GM18907 (cell line): ENCODE data around the gene SOHLH1.

Experiments
- ATAC-seq: cut with Tn5 transposase; IDR thresholded peaks from one replicate; pipeline ENCODE4 v1.9.1; 2021; ENCODE audit warnings: mild to moderate bottlenecking, moderate library complexity; ENCODE audit not compliant: unreplicated experiment

The SOHLH1 gene

DNA sequence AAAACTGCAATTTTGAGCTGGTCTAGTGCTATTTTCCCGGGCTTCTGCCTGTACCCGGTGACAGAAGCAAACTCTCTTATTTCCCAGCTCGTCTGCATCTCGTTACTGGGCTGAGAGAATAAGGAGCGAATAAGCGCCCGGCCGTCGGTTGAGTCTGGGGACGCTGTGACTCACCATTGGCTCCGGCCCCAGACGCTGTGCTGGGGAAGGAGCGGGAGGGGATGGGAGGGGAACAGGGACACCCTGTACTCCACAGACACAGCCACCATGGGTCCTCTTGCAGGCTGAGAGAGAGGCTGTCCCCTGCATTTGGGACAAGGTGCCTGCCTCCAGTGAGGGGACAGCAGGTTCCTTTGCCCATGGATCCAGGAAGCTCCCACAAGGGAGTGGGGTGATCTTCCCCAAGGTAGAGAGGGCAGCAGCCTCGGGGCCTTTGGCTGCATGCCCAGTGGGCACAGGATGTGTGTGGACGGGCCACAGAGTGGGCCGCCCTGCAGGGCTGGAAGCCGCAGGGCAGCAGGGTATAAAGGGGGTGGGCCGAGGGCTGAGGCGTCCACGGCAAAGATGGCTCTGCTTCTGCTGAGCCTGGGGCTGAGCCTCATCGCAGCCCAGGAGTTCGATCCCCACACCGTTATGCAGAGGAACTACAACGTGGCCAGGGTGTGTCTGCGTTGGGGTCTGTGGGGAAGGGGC, 36.4 kb downstream of the SOHLH1 start, which contains the start of gene LCN9:
LCN9 (plus strand) TSS at position 552 of the 693 bp plus-strand sequence; CDS start at position 565, 13 bp downstream.
- ATAC-seq: no peak

DNA sequence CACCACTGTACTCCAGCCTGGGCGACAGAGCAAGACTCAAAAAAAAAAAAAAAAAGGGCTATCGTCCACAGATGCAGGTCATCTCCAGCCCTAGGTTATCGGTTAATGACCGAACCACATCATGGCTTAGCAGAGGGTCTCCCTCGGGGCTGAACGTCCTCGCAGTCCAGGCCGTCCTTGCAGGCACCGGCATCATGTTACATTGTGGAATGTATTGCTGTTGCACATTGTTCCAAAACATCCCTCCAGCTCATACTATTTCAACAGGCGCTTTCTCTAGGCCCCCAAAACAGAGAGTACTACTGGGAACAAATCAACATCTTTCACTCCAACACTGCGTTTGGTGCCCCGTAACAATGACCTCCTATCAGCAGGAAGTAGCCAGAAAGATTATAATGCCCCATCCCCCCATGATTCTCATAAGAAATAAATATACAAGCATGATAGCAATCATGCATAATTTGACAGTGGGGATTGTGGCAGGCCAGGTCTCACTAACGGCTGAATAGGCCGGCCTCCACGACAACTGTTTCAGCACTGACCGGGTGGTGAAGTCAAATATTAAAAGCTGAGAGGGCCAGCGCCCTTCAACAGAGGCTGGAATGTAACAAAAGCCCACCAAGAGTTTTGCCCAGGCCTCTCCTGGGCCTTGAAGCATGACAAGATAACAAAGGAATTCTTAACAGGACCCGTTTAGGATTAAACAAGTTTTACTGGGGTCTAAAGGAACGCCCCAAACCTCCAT, 37.3 kb downstream of the SOHLH1 start:
- no peak for ATAC-seq

DNA sequence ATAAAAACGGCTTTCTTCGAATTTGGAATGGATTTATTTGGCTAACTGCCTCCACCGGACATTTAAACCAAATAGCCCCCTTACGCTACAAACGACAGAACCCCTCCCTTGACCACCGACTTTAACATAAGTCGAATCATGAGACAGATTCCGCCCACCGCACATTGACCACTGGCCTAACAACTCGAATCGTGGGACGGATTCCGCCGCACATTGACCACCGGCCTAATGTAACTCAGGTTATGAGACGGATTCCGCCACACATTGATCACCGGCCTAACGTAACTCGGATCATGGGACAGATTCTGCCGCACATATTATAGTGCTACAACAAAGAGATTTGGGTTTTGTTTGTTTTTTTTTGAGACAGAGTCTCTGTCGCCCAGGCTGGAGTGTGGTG, 38.9 kb downstream of the SOHLH1 start:
- no peak for ATAC-seq

DNA sequence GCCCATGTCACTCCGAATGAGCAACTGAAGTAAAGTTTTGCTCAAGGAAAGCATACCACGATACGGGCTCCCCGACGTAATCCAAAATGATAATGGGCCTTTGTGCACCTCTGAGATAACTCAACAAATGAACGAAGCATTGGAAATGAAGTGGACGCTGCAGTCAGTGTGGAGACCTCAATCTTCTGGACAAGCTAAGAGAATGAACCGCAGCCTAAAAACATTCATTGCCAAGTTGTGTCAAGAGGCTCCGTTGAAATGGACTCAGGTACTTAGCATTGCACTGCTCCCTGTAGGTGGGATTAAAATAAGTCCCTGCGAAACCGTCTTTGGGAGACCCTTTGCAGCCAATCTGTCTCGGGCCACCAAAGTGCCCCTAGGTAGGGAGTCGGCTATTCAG, 40.0 kb downstream of the SOHLH1 start:
- no peak for ATAC-seq

DNA sequence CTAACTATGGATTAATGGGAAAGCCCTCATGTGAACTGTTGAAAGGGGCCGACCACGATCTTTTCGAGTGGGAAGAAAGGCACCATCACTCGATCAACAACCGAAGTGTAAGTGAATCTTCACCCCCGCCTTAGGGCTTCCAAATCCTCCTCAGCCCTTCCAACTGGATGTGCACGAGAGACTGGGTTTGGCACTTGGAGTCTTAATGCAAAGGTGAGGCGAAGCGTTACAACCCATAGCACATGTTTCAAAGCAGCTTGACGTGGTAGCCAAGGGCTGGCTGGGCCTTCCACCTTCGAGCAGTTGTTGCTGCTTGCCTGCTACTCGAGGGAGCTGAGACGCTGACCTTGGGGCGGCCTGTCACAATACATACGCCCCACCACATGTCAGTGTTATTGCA, 41.9 kb downstream of the SOHLH1 start:
- ATAC-seq: no peak

DNA sequence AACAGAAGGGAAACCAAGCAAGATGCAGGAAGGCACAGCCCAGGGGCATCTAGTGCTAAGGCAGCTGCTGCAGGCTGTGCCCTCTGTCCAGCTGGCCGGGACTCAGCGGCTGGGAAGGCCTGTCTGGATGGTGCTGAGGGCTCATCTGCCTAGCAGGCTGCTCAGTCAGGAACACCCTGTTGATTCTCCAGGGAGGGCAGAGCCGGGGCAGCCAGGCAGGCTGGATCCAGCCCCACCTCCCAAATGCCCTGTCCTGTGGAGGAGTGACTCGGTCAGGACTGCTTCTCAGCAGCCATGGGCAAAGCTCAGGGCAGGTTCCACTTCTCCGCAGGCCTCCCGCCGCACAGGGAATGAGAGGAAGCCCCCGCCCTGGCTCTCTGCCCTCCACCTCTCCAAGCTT, 44.0 kb downstream of the SOHLH1 start:
- ATAC-seq: no peak

DNA sequence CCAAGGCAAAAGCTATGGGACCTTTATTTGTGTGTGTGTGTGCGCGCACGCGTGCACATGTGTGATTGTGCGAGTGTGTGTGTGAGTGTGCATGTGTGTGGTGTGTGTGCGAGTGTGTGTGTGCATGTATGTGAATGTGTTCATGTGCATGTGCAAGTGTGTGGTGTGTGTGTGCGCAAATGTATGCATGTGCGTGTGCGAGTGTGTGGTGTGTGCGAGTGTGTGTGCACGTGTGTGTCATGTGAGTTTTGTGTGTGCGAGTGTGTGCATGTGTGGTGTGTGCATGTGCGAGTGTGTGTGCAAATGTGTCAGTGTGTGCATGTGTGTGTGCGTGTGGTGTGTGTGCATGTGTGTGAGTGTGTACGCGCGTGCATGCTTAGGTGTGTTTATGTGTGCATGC, 48.9 kb downstream of the SOHLH1 start:
- no peak for ATAC-seq

DNA sequence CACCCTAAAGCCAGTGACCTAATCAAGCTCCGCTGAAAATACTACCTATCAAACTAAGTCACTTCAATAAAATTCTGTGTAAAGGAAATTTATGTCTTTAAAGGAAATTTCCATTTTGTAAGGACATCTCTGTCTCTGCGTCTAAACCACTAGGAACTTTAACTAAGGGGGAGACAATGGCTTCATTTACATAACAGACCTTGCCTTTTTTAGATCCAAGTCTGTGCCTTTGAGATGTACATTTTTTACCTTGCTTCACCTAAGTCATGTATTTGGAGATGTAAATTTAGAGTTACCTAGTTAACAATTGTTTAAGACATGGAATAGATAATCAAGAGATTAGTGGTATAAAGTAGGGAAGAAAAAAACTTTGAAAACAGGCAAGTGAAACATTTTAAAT, 49.8 kb downstream of the SOHLH1 start:
- no peak for ATAC-seq

DNA sequence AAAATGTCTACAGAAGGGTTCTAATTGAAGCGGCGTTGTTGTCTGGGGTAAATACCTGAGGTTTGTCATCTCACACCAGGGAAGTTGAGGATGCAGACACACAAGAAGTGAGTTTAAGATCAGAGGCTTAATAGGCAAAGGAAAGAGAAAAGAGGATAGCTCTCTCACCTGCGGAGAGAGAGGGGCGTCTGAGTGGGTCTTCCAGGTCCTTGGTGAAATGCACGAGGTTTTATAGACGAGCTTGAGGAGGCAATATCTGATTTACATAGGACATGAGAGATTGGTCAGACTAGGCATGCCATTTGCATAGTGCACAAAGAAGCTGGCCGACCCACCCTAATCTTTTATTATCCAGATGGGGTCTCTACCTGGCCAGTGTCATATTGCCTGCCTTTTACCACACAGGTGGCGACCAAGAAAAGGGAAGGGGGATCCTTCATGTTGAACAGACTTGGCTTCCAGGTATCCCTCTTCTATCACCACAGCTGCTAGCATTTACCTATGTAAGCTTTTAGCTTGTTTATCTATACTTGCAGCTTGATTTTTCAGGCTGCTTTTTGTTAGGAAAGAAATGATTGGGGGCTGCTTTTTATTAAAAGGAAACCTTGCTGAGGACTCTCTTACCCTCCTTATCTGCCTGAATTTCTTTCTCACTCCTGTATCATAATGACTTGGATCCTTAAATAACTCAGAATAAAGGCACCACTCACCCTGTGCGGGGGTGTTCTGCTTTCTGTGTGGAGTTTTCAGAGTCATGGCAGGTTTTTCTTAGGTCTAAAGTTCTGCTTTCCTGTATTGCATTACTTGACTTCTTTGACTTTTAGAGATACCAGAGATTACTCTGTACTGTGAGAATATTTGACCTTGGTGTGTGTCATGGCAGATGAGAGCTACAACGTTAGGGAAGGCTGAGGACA, 50.5 kb downstream of the SOHLH1 start:
- ATAC-seq: no peak

DNA sequence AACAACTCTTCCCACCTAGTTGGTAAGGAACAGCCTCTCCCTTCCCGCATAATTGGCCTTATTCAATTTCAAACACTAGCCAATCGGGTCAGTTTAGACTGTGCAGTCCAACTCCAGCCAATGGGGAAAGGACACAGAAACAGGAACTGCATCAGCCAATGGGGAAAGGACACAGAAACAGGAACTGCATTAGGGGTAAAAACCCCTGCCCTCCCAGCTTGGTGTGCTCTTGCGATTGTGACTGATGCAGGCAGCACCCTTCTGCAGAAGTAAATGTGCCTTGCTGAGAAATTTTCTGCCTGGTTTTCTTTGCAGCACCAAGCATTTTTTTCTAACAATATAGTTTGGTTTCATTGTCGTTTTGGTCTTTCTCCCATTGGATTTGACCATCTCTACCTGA, 51.4 kb downstream of the SOHLH1 start:
- ATAC-seq: no peak

DNA sequence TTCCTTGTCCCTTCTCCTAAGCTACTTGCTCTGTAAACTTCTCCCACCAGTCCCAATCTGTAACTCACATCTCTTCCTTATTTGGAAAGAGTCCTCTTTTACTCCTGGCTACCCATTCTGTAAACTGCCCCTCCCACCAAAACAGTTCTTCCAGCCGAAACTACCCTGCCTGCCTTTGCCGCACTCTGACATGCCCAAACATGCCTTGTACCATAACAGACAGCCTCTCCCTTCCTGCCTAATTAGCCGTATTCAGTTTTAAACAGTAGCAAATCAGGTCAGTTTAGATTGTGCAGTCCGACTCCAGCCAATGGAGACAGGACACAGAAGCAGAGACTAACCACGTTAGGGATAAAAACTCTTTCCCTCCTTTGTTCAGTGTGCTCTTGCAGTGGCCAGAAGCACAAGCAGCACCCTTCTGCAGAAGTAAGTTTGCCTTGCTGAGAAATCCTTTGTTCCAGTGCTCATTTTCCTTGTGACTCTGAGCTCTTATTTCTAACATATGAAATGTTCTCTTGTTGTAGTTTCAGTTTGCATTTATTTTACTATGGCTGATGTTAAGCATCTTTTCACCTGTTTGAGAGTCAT, 54.6 kb downstream of the SOHLH1 start:
- no peak for ATAC-seq
